GM18520 (cell line): ENCODE data around the gene ECSIT.
"Not testable (repeated sequence)": the region's sequence is repeated elsewhere in the genome, so short reads cannot be mapped to it uniquely, and the experiment has no call there.

ENCODE experiments used
- ATAC-seq: cut with Tn5 transposase; IDR thresholded peaks from one replicate; pipeline ENCODE4 v1.9.1; 2021; ENCODE audit not compliant: unreplicated experiment

ECSIT gene

DNA sequence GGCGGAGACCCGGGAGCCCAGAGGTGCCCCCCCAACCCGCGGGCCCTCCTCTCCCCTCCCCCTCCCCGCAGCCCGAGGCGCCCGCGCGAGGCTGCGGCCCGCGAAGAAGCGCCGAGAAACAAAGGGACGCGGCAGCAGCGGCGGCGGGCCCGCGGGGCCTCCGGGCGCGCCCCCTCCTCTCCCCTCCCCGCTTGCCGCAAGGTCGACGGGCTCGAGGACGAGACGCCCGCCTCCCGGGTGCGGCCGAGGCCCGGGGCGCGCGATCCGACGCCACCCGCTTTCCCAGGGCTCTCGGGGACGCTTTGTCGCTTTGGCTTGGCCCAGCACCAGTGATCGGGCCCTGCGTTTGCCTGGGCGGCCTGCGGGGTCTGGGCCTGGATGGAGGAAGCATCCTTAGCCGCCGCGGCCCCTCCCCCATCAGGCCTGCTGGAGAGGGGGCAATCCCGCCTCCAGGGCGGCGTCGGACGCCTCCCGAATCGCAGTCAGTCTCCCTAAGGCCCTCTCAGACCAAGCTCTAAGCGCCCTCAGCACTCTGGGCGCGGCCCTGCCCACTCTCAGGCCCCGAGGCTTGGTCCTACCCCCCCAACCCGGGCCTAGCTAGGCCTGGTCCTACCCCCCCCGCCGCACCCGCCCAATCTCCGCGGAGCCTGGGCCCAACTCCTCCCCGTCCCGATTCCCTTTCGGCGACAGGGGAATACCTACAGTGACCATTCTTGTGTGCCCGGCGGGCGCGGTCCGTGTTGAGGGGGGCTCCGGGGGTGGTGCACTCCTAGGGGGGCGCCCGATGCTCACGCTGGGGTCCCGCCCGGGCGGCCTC, 48.8 kb downstream of the ECSIT start:
- no peak for ATAC-seq

DNA sequence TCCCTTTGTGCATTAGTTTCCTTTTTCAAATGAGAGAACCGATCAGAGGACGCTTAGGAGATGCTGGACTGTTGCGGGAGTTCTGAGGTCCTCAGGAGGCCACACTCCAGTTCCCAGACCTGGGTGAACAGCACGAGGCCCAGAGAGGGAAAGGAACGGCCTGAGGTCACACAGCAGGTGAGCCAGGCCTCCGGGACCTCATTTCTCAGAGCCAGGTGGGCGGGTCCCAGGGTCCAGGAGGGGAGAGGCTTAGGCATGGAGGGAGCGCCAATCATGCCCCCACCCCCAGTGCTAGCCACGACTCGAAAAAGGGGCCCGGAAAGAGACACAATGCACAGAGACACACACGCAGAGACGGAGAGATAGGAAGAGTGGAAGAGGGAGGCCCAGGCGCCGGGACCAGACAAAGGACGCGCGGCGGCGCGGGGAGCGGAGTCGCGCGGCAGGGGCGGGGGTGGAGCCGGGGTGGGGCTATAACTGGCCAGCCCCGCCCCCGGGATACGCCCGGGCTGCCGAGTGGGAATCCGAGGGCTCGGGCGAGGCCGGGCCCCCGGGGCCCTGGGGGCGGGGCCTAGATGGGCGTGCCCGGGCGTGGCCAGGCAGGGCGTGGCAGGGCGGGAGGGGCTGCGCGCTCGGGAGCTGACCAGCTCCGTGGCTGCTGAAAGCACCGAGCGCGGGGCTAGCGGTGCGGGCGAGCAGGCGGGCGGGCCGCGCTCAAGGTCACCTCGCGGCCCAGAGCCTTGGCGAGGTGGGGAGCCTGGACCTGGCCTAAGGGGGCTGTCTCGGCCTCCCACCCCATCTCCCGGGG, 49.6 kb downstream of the ECSIT start:
- no peak for ATAC-seq

DNA sequence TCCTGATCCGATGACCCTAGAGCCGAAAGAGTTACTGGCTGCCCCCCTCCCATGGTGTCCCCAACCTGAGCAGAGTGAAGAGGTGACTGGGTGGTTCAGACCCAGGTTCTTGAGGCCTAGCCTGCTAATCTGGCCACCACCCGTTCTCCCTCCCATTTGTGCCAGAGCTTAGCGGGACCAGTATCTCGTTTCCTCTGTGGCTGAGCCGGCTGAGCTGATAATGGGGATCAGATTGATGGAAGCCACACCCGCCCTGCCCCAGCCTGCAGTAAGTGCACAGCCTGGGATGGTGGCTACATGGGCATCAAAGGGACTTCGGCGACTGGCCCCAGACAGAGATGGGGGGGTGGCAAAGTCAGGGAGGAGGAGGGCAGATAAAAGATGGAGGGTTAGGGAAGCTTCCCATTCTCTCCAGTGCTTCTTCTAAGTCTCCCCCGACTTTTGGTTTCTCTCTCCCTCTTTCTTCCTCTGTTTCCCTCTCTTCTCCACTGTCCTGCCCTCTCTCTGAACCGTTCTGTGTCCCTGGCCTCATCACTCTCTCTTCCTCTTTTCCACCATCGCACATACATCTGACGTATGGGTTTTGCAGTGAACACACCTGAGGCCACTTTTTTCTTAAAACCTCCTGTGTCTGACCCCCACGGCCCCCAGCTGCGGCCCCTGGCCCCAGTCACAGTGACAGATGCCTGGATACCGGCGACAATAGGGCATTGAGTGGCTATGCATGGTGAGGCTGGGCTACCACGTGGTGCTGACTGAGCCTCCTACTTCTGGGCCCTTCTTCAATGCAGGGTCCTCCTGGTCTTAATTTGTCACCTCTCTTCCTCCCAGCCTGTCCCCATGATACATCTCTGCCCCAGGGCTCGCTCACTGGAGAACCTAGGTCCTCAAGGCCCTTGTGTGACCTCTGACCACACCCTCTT, 50.5 kb downstream of the ECSIT start:
- ATAC-seq: no peak

GRCh38 chr19:11475861-11476260, 53.1 kb downstream of the ECSIT start:
- no peak for ATAC-seq

DNA sequence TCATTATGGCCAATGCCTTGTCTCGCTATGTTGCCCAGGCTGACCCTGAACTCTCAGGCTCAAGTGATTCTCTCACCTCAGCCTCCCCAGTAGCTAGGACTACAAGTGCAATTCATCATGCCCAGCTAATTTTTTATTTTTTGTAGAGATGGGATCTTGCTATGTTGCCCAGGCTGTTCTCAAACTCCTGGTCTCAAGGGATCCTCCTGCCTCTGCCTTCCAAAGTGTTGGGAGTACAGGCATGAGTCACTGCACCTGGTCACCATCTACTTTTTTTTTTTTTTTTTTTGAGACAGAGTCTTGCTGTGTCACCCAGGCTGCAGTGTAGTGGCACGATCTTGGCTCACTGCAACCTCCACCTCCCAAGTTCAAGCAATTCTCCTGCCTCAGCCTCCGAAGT, 53.6 kb downstream of the ECSIT start:
- not testable (repeated sequence) for ATAC-seq

DNA sequence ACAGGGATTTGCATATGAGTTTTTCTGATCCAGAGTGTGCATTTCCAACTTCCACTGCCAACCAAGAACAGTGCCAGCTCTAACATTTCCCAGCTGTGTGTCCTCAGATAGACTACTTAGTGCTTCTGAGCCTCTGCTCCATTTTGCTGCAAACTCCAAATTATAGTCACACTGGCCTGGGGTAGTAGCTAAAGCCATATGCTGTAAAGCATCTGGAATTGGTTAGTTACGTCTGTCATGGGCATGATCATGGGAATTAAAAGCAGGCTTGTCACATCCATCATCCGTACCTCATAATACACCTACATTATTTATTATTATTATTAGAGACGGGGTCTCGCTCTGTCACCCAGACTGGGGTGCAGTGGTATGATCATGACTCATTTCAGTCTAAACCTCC, 55.2 kb downstream of the ECSIT start:
- no peak for ATAC-seq

DNA sequence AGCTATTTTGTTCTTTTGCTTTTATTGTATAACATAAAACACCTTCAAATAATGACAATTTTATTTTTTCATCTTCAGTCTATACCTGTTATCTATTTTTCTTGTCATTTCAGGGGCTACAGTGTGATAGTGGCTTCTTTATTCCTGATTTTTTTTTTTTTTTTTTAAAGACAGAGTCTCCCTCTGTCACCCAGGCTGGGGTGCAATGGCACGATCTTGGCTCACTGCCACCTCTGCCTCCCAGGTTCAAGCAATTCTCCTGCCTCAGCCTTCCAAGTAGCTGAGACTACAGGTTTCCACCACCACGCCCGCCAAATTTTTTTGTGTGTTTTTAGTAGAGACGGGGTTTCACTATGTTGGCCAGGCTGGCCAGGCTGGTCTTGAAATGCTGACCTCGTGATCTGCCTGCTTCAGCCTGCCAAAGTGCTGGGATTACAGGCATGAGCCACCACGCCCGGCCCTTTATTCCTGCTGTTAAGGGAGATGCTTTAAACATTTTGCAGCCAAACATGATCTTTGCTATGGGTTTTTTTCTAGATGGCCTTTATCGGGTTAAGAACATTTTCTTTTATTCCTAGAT, 60.6 kb downstream of the ECSIT start:
- not testable (repeated sequence) for ATAC-seq

DNA sequence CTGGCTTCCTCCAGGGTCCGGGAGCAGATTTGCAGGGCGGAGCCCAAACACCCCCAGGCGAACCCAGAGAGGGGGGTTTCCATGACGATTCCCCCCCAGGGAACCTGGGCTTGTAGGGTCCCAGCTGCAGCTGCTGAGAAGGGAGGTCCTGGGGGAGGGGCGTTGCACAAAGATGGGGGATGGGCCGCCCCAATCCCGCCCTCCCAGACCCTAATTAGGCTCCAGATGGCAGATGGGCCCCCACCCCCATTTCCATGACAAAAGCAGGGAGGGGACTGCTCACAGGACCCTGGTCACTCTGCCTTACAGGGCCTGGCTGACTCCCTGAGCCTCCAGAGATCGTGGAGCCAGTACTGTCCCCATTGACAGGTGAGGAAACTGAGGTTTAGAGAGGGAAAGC, 63.3 kb downstream of the ECSIT start:
- no peak for ATAC-seq

GRCh38 chr19:11464333-11465265, 64.3 kb downstream of the ECSIT start:
- ATAC-seq: no peak

DNA sequence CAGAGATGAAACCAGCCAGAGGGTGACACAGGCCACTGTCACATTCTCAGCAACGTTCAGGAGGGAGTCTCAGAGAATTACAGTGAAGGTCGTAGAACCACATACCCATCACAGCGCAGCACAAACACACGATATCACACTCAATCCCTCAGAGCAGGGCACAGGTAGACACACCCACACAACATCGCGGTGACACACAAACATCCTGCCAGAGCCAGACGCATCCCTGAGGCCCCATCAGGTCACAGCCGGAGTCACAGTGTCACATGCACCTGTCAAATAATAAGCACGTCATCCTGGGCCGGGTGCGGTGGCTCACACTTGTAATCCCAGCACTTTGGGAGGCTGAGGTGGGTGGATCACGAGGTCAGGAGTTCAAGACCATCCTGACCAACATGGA, 65.5 kb downstream of the ECSIT start:
- ATAC-seq: no peak

DNA sequence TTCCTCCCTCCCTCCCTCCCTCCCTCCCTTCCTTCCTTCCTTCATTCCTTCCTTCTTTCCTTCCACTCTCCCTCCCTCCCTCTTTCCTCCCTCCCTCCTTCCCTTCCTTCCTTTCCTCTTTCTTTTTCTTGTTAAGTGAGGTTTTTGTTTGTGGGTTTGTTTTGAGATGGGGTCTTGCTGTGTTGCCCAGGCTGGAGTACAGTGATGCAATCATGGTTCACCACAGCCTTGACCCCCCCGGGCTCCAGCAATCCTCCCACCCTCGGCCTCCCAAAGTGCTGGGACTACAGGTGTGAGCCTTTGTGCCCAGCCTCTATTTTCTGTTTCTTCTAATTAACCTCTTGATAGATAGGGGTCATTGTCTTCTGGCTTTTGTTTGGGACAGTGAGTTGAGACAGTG, 67.5 kb downstream of the ECSIT start:
- ATAC-seq: no peak

GRCh38 chr19:11460207-11460606, 68.7 kb downstream of the ECSIT start:
- ATAC-seq: no peak

DNA sequence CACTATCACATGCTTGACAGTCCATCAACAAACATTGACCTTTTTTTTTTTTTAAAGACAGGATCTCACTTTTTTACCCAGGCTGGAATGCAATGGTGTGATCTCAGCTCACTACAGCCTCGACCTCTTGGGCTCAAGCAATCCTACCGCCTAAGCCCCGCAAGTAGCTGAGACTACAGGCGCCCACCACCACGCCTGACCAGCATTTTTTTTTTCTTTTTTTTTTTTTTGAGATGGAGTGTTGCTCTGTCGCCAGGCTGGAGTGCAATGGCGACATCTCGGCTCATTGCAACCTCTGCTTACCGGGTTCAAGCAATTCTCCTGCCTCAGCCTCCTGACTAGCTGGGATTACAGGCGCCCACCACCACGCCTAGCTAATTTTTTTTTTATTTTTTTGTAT, 70.0 kb downstream of the ECSIT start:
- ATAC-seq: not testable (repeated sequence)

- ATAC-seq: no peak
Observed at GRCh38 chr19:11458236-11458900, 70.6 kb downstream of the ECSIT start.

- no peak for ATAC-seq
Observed at GRCh38 chr19:11457831-11458230, 71.1 kb downstream of the ECSIT start.

- no peak for ATAC-seq
Observed at GRCh38 chr19:11457115-11457514, 71.8 kb downstream of the ECSIT start.

- ATAC-seq: no peak
Observed at GRCh38 chr19:11456659-11457058, 72.3 kb downstream of the ECSIT start.
